Measurements from ENCODE around the gene FBN1.

Gene FBN1

DNA sequence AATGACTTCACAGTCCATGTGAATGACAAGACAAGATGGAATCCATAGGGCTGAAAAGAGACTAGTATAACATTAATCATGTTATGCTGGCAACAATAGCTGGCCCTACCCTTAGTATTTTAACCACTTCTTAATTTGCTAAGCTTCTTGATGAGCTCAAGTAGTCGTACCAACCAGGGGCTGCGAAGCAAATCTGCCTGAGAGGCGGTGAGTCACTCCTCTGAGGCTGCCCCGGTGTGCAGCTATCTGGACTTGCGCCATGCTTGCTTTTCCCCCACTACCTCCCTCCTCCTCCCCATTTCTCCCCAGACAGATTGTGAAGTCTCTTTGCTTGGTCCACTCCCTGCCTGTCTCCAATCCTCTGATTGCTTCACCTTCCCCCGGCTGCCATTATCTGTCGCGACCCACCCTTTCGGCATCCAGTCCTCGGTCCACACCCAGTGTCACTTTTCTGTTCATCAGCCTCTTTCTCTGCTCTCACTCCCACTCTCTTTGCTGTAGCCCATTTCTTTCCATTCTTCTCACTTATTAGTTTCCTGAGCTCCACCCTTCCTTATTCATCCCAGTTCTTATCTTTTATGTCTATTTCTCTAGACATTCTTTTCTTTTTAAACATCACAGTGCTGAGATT is 271.6 kb downstream of the FBN1 start:
- DNase-seq (ENCODE audit: low read depth), result peak; percentile 82
- no peak for TF ChIP-seq CTCF (IDR thresholded peaks at IDR 0.05; ENCODE audit: insufficient read depth, low read depth, low read length, missing control alignments)
- H3K4me3 ChIP-seq (ENCODE audit: low read length), result no peak overlapping the region

GRCh38 chr15:48371961-48372360 is 273.5 kb downstream of the FBN1 start:
- TF ChIP-seq CTCF (IDR thresholded peaks at IDR 0.05; ENCODE audit: insufficient read depth, low read depth, low read length, missing control alignments), result no peak
- no peak overlapping the region for H3K4me3 ChIP-seq (ENCODE audit: low read length)
- DNase-seq (ENCODE audit: low read depth), result no peak

DNA sequence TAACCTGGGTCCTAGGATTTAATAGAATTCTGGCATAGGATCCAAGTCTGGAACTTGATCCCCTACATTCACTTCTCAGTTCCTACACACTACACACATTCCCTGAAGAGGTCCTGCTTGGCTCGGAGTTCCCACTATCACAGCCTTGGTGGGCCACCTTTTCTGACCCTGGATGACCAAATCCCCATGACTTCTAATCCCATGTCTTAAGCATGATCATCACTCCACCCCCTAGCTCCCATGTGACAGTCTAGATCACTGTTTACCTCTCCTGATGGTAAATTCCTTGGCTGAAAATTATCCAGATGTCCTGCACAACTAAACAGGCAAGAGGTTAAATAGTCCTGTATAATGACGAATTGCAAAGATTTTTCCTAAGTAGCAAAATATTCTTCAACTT is 274.0 kb downstream of the FBN1 start:
- no peak overlapping the region for H3K4me3 ChIP-seq (ENCODE audit: low read length)
- DNase-seq (ENCODE audit: low read depth), result no peak
- TF ChIP-seq CTCF (IDR thresholded peaks at IDR 0.05; ENCODE audit: insufficient read depth, low read depth, low read length, missing control alignments), result no peak

DNA sequence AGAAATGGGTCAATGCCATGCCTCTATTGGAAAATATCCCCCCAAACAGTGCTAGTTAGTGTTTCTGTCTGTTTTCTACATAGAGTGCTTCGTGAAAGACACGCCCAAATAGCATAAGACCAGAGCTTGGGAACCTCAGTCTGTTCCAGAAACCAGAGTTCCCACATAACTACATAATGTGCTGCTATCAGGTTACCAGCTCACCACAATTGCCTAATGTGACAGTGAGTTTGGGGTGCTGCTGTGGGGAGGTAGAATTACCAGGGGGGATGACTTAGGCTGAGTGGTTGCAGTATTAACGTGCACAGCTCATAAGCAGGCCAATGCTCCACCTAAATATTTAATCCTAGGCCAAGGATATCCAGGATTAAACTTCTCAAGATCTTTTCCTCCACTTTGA is 275.0 kb downstream of the FBN1 start:
- H3K4me3 ChIP-seq (ENCODE audit: low read length), result no peak overlapping the region
- peak; percentile 66 for DNase-seq (ENCODE audit: low read depth)
- no peak for TF ChIP-seq CTCF (IDR thresholded peaks at IDR 0.05; ENCODE audit: insufficient read depth, low read depth, low read length, missing control alignments)

- TF ChIP-seq CTCF (IDR thresholded peaks at IDR 0.05; ENCODE audit: insufficient read depth, low read depth, low read length, missing control alignments), result no peak
- H3K4me3 ChIP-seq (ENCODE audit: low read length), result no peak overlapping the region
- DNase-seq (ENCODE audit: low read depth), result no peak
Observed at GRCh38 chr15:48367483-48367882, 278.0 kb downstream of the FBN1 start.

GRCh38 chr15:48366584-48367312 is 278.8 kb downstream of the FBN1 start:
- no peak overlapping the region for H3K4me3 ChIP-seq (ENCODE audit: low read length)
- no peak for DNase-seq (ENCODE audit: low read depth)
- TF ChIP-seq CTCF (IDR thresholded peaks at IDR 0.05; ENCODE audit: insufficient read depth, low read depth, low read length, missing control alignments), result no peak

DNA sequence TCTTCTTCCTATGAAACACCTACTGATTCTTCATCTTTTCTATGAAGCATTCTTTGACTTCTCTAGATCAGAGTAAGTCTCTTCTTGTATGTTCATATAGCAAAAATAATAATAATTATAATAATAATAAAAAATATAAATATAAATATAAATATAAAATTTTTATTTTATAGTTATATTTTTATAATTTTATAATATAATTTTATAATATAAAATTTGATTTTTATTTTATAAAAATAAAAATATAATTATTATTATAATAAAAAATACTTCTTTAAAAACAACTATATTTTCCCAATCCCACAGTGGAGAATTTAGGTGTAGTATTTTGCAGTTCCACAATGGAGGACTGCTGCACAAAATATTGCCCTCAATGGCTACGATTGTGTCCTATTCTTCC is 279.9 kb downstream of the FBN1 start:
- DNase-seq (ENCODE audit: low read depth), result no peak
- no peak for TF ChIP-seq CTCF (IDR thresholded peaks at IDR 0.05; ENCODE audit: insufficient read depth, low read depth, low read length, missing control alignments)
- H3K4me3 ChIP-seq (ENCODE audit: low read length), result no peak overlapping the region

All from epithelial cell of esophagus (primary cell).